ENCODE measurements around the gene ARHGAP4.

Gene ARHGAP4

GRCh38 chrX:153963546-153963945, 37.5 kb upstream of the ARHGAP4 start:
- DNase-seq = no peak

GRCh38 chrX:153961292-153961691, 35.2 kb upstream of the ARHGAP4 start:
- no peak for DNase-seq

GRCh38 chrX:153960786-153961185, 34.7 kb upstream of the ARHGAP4 start:
- DNase-seq = peak in 1 of 3 experiments; percentile 79

GRCh38 chrX:153960077-153960476, 34.0 kb upstream of the ARHGAP4 start:
- DNase-seq = no peak

GRCh38 chrX:153959649-153960048, 33.6 kb upstream of the ARHGAP4 start:
- DNase-seq = no peak

GRCh38 chrX:153958605-153959004, 32.5 kb upstream of the ARHGAP4 start:
- DNase-seq = no peak

- DNase-seq = no peak
Measured at GRCh38 chrX:153957224-153957623, 31.2 kb upstream of the ARHGAP4 start.

GRCh38 chrX:153956044-153956907, 30.2 kb upstream of the ARHGAP4 start:
- no peak for DNase-seq

GRCh38 chrX:153955228-153955732, 29.2 kb upstream of the ARHGAP4 start:
- no peak for DNase-seq

- no peak for DNase-seq
Measured at GRCh38 chrX:153954558-153955227, 28.6 kb upstream of the ARHGAP4 start.

- no peak for DNase-seq
Measured at GRCh38 chrX:153953892-153954557, 28.0 kb upstream of the ARHGAP4 start.

GRCh38 chrX:153953342-153953830, 27.3 kb upstream of the ARHGAP4 start:
- peak; percentile 48 to 78 (median 71) for DNase-seq

GRCh38 chrX:153952373-153953026, 26.4 kb upstream of the ARHGAP4 start:
- no peak for DNase-seq

- DNase-seq = no peak
Measured at GRCh38 chrX:153951683-153952372, 25.8 kb upstream of the ARHGAP4 start.

GRCh38 chrX:153950127-153950526, 24.1 kb upstream of the ARHGAP4 start:
- DNase-seq = no peak

- DNase-seq = no peak
Measured at GRCh38 chrX:153948847-153949805, 23.1 kb upstream of the ARHGAP4 start.

- no peak for DNase-seq
Measured at GRCh38 chrX:153948002-153948466, 22.0 kb upstream of the ARHGAP4 start.

GRCh38 chrX:153947009-153947769, 21.1 kb upstream of the ARHGAP4 start:
- DNase-seq = peak; percentile 63 to 87 (median 81)

- DNase-seq = no peak
Measured at GRCh38 chrX:153945956-153946943, 20.2 kb upstream of the ARHGAP4 start.
